ENCODE measurements around the gene UROS.

The UROS gene

GRCh38 chr10:125848857-125849256 is 25.8 kb upstream of the UROS start:
- no peaks in the 10 kb centered on the region for H3K27me3 Mint-ChIP-seq (ENCODE audit: low read depth, poor library complexity)
- DNase-seq = no peak
- no peak for TF ChIP-seq CTCF (IDR thresholded peaks at IDR 0.05)
- H3K4me3 Mint-ChIP-seq = no peak overlapping the region
- peaks cover 3% of the 10 kb centered on the region for H3K9me3 Mint-ChIP-seq
- H3K27ac Mint-ChIP-seq = no peak overlapping the region
- H3K36me3 Mint-ChIP-seq (ENCODE audit: low read depth) = peaks cover 67% of the 10 kb centered on the region
- no peaks in the 10 kb centered on the region for H3K4me1 Mint-ChIP-seq

GRCh38 chr10:125848371-125848770 is 25.3 kb upstream of the UROS start:
- H3K36me3 Mint-ChIP-seq (ENCODE audit: low read depth) = peaks cover 63% of the 10 kb centered on the region
- no peak for DNase-seq
- TF ChIP-seq CTCF (IDR thresholded peaks at IDR 0.05) = no peak
- H3K27ac Mint-ChIP-seq = no peak overlapping the region
- no peaks in the 10 kb centered on the region for H3K4me1 Mint-ChIP-seq
- peaks cover 3% of the 10 kb centered on the region for H3K9me3 Mint-ChIP-seq
- H3K4me3 Mint-ChIP-seq = no peak overlapping the region
- H3K27me3 Mint-ChIP-seq (ENCODE audit: low read depth, poor library complexity) = no peaks in the 10 kb centered on the region

- Mint-ChIP-seq H3K27ac (no peak overlapping the region), H3K36me3 (ENCODE audit: low read depth) (peaks cover 56% of the 10 kb centered on the region), H3K4me1 (no peaks in the 10 kb centered on the region), H3K4me3 (no peak overlapping the region), H3K9me3 (peaks cover 3% of the 10 kb centered on the region), H3K27me3 (ENCODE audit: low read depth, poor library complexity) (no peaks in the 10 kb centered on the region)
- no peak for DNase-seq
- TF ChIP-seq CTCF (IDR thresholded peaks at IDR 0.05) = no peak
These were observed 23.8 kb upstream of the UROS start for GRCh38 chr10:125846894-125847293.

GRCh38 chr10:125845617-125846016 is 22.6 kb upstream of the UROS start:
- peaks cover 3% of the 10 kb centered on the region for H3K9me3 Mint-ChIP-seq
- DNase-seq = no peak
- peak overlapping the region; percentile 96 for H3K27ac Mint-ChIP-seq
- H3K27me3 Mint-ChIP-seq (ENCODE audit: low read depth, poor library complexity) = no peaks in the 10 kb centered on the region
- peaks cover 54% of the 10 kb centered on the region for H3K36me3 Mint-ChIP-seq (ENCODE audit: low read depth)
- no peak overlapping the region for H3K4me3 Mint-ChIP-seq
- TF ChIP-seq CTCF (IDR thresholded peaks at IDR 0.05) = no peak
- no peaks in the 10 kb centered on the region for H3K4me1 Mint-ChIP-seq

GRCh38 chr10:125844751-125845221 is 21.7 kb upstream of the UROS start:
- TF ChIP-seq CTCF (IDR thresholded peaks at IDR 0.05) = no peak
- Mint-ChIP-seq H3K27me3 (ENCODE audit: low read depth, poor library complexity) (no peaks in the 10 kb centered on the region), H3K4me1 (no peaks in the 10 kb centered on the region), H3K4me3 (no peak overlapping the region), H3K36me3 (ENCODE audit: low read depth) (peaks cover 56% of the 10 kb centered on the region), H3K9me3 (peaks cover 3% of the 10 kb centered on the region), H3K27ac (no peak overlapping the region)
- no peak for DNase-seq

- Mint-ChIP-seq H3K4me3 (no peak overlapping the region), H3K27me3 (ENCODE audit: low read depth, poor library complexity) (no peaks in the 10 kb centered on the region), H3K27ac (peak overlapping the region; percentile 73), H3K4me1 (no peaks in the 10 kb centered on the region), H3K9me3 (peaks cover 3% of the 10 kb centered on the region), H3K36me3 (ENCODE audit: low read depth) (peaks cover 55% of the 10 kb centered on the region)
- TF ChIP-seq CTCF (IDR thresholded peaks at IDR 0.05) = no peak
- no peak for DNase-seq
These were observed 20.7 kb upstream of the UROS start for GRCh38 chr10:125843603-125844329.

Measured in nephron progenitor cell (in vitro differentiated cells).